ENCODE measurements around the gene NCAN. TPM values are rescaled to one million over a fixed set of nuclear protein-coding genes. Genes with fewer than 3 reads are reported as not detected.

The NCAN gene
- polyA plus RNA-seq, 1 donor, result 0.39 TPM

DNA sequence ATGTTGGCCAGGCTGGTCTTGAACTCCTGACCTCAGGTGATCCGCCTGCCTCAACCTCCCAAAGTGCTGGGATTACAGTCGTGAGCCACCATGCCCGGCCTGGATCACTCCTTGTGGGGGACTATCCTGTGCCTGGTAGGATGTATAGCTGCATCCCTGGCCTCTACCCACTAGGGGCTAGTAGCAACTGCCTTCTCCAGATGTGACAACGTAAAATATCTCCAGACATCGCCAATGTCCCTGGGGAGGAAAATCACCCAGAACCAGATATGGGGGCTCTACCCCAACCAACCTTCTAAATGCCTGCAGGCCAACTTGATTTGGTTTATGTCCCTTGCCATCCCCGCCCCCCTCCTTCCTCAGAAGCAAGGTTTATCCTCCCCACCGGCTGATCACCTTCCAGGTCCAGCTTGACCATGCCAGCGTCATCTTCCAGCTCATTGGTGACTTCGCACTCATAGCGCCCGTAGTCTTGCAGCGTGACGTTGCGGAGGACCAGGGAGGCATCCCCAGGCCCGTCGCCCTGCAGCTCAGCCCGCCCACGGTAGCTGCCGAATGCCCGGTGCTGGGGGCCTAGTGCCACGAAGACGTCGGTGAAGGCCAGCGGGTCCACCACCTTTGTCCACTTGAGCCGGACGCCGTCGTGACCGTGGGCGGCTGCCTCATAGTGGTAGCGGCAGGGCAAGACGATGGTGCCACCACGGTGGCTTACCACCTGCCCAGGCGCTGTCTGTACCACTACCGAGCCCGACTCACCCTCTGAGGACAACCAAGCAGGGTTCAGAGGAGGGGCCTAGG, 48.9 kb downstream of the NCAN start:
- peaks cover 64% of the 10 kb centered on the region for H3K27me3 ChIP-seq (ENCODE audit: control insufficient read depth, insufficient read depth, low read length)
- WGBS (ENCODE audit: insufficient coverage, low lambda C conversion rate), result no CpG with 5 or more reads among the region's 36 CpGs

DNA sequence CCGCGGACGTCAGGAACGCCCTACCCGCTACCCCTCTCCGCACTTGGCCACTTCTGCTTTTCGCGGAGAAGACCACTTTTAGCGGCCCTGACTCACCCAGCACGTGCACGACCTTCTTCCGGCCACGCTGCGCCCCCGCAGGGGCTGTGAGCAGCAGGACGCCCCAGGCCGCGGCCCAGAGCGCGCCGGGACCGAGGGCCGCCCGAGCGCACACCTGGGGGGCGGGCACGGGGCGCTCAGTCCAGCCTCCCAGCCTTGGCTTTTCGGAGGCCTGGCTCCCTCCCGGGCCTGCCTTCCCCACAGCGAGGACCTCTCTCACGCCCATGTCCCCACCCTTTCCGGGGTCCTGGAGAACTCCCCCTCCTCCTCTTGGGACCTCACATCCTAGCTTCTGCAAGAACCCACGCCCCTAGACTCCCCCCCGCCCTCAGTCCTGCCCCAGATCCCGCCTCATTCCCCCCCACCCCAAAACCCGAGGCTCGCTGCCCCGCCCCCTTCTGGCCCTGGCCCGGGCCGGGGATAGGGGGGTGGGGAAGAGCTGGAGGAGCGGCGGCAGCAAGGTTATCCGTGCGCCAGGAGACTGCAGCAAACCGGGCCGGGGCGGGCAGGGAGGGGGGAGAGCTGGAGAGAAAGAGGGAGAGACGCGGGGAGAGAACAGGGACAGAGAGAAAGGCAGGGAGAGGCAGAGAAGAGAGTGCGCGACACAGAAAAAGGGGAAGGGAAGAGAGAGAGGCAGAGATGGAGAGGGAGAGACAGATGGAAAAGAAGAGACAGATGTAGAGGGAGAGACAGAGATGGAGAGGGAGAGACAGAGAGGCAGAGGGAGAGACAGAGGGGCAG, 49.8 kb downstream of the NCAN start:
- Histone ChIP-seq H3K9me3 (ENCODE audit: control insufficient read depth, low read depth, low read length) (peaks cover 6% of the 10 kb centered on the region), H3K27me3 (ENCODE audit: control insufficient read depth, insufficient read depth, low read length) (peaks cover 59% of the 10 kb centered on the region), H3K4me3 (ENCODE audit: low read length) (no peak overlapping the region), H3K4me1 (ENCODE audit: control insufficient read depth, insufficient read depth, low read length) (peaks cover 2% of the 10 kb centered on the region), H3K36me3 (ENCODE audit: control insufficient read depth, insufficient read depth, low read length) (peaks cover 4% of the 10 kb centered on the region), H3K27ac (ENCODE audit: low read length) (no peak overlapping the region)
- no peak for DNase-seq
- 1% methylated on average over 10 of the region's 52 CpGs for WGBS (ENCODE audit: insufficient coverage, low lambda C conversion rate)

More for the DNA sequence above, 48.9 kb downstream of the NCAN start:
- Histone ChIP-seq H3K4me1 (ENCODE audit: control insufficient read depth, insufficient read depth, low read length) (peaks cover 2% of the 10 kb centered on the region), H3K9me3 (ENCODE audit: control insufficient read depth, low read depth, low read length) (peaks cover 6% of the 10 kb centered on the region), H3K27ac (ENCODE audit: low read length) (no peak overlapping the region), H3K36me3 (ENCODE audit: control insufficient read depth, insufficient read depth, low read length) (peaks cover 4% of the 10 kb centered on the region), H3K4me3 (ENCODE audit: low read length) (no peak overlapping the region)
- DNase-seq, result no peak

DNA sequence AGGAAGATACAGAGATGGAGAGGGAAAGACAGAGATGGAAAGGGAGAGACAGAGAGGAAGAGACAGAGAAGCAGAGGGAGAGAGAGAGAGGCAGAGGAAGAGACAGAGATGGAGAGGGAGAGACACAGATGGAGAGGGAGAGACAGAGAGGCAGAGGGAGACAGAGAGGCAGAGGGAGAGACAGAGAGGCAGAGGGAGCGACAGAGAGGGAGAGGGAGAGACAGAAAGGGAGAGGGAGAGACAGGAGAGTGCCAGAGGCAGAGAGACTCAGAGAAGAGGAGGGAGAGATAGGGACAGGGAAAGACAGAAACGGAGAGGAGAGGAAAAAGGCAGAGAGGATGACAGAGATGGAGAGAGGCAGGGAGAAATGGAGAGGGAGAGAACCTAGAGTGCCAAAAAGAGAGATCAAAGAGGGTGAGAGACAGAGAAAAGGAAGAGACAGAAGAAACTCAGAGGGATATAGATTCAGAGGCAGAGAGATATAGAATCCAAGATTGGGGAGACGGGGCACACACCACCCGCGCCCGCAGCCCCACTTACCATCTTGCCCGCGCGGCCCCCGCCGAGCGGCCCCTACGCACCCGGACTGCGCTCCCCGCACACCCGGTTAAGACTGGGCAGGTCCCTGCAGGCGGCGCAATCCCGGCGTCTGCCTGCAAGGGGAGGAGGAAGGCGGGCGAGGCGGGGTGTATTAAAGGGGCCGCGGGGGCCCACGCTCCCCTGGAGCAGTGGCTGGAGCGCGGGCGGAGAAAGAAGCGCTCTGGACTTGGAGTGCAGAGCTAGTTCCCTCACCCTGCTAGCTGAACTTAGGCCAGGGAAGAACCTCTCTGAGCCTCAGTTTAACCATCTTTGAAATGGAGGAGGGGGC, 50.7 kb downstream of the NCAN start:
- Histone ChIP-seq H3K27ac (ENCODE audit: low read length) (no peak overlapping the region), H3K36me3 (ENCODE audit: control insufficient read depth, insufficient read depth, low read length) (peaks cover 8% of the 10 kb centered on the region), H3K4me3 (ENCODE audit: low read length) (no peak overlapping the region), H3K27me3 (ENCODE audit: control insufficient read depth, insufficient read depth, low read length) (peaks cover 51% of the 10 kb centered on the region), H3K4me1 (ENCODE audit: control insufficient read depth, insufficient read depth, low read length) (no peaks in the 10 kb centered on the region), H3K9me3 (ENCODE audit: control insufficient read depth, low read depth, low read length) (peaks cover 6% of the 10 kb centered on the region)
- DNase-seq, result no peak
- 10% methylated on average over 2 of the region's 31 CpGs for WGBS (ENCODE audit: insufficient coverage, low lambda C conversion rate)

GRCh38 chr19:19263886-19264487, 52.2 kb downstream of the NCAN start:
- H3K27me3 ChIP-seq (ENCODE audit: control insufficient read depth, insufficient read depth, low read length), result peaks cover 42% of the 10 kb centered on the region
- H3K36me3 ChIP-seq (ENCODE audit: control insufficient read depth, insufficient read depth, low read length), result peaks cover 11% of the 10 kb centered on the region
- no peaks in the 10 kb centered on the region for H3K4me1 ChIP-seq (ENCODE audit: control insufficient read depth, insufficient read depth, low read length)
- no peak overlapping the region for H3K4me3 ChIP-seq (ENCODE audit: low read length)
- no CpG with 5 or more reads among the region's 7 CpGs for WGBS (ENCODE audit: insufficient coverage, low lambda C conversion rate)
- no peak for DNase-seq
- peaks cover 6% of the 10 kb centered on the region for H3K9me3 ChIP-seq (ENCODE audit: control insufficient read depth, low read depth, low read length)
- H3K27ac ChIP-seq (ENCODE audit: low read length), result no peak overlapping the region

GRCh38 chr19:19267305-19267704, 55.5 kb downstream of the NCAN start:
- Histone ChIP-seq H3K4me3 (ENCODE audit: low read length) (no peak overlapping the region), H3K27me3 (ENCODE audit: control insufficient read depth, insufficient read depth, low read length) (peaks cover 15% of the 10 kb centered on the region), H3K9me3 (ENCODE audit: control insufficient read depth, low read depth, low read length) (peaks cover under 1% of the 10 kb centered on the region), H3K36me3 (ENCODE audit: control insufficient read depth, insufficient read depth, low read length) (peaks cover 11% of the 10 kb centered on the region), H3K27ac (ENCODE audit: low read length) (no peak overlapping the region), H3K4me1 (ENCODE audit: control insufficient read depth, insufficient read depth, low read length) (peaks cover 10% of the 10 kb centered on the region)
- no peak for DNase-seq
- WGBS (ENCODE audit: insufficient coverage, low lambda C conversion rate), result 100% methylated on average over 1 of the region's 3 CpGs

DNA sequence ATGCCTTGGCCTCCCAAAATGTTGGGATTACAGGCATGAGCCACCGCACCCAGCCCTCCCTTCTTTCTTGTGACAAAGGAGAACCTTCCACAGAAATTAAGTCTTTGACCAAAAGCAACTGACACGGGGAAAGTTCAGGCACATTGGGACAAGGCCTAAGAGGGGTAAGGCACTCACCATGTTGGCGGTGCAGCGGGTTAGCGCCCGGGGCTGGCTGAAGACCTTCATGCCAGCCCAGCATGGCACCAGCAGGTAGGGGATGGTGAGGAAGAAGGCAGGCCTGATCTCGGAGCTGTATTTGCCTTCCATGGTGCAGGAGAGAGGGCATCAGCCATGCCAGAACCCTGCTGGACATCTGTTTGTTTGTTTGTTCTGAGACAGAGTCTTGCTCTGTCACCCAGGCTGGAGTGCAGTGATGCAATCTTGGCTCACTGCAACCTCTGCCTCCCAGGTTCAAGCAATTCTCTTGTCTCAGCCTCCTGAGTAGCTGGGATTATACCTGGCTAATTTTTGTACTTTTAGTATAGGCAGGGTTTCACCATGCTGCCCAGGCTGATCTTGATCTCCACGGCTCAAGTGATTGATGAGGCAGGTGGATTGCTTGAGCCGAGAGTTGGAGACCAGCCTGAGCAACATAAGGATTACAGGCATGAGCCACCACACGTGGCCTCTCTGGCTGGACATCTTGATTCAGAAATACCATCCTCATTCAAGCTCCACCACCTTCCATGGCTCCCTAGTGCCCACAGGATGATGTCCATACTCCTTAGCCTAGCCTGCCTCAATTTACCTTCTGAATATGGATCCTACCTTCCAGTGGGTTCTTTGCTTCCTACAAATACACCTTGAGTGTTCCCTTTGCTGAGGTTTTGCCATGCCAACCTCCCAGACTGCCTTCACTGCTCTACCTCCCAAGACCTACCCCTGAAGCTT, 57.0 kb downstream of the NCAN start:
- Histone ChIP-seq H3K4me3 (ENCODE audit: low read length) (no peak overlapping the region), H3K27ac (ENCODE audit: low read length) (no peak overlapping the region), H3K36me3 (ENCODE audit: control insufficient read depth, insufficient read depth, low read length) (peaks cover 11% of the 10 kb centered on the region), H3K4me1 (ENCODE audit: control insufficient read depth, insufficient read depth, low read length) (peaks cover 17% of the 10 kb centered on the region), H3K9me3 (ENCODE audit: control insufficient read depth, low read depth, low read length) (no peaks in the 10 kb centered on the region), H3K27me3 (ENCODE audit: control insufficient read depth, insufficient read depth, low read length) (peaks cover 3% of the 10 kb centered on the region)
- no CpG with 5 or more reads among the region's 10 CpGs for WGBS (ENCODE audit: insufficient coverage, low lambda C conversion rate)
- DNase-seq, result no peak

GRCh38 chr19:19269952-19270694, 58.4 kb downstream of the NCAN start:
- no peak overlapping the region for H3K27ac ChIP-seq (ENCODE audit: low read length)
- H3K27me3 ChIP-seq (ENCODE audit: control insufficient read depth, insufficient read depth, low read length), result no peaks in the 10 kb centered on the region
- DNase-seq, result no peak
- H3K4me1 ChIP-seq (ENCODE audit: control insufficient read depth, insufficient read depth, low read length), result peaks cover 31% of the 10 kb centered on the region
- peaks cover 7% of the 10 kb centered on the region for H3K36me3 ChIP-seq (ENCODE audit: control insufficient read depth, insufficient read depth, low read length)
- no peak overlapping the region for H3K4me3 ChIP-seq (ENCODE audit: low read length)
- H3K9me3 ChIP-seq (ENCODE audit: control insufficient read depth, low read depth, low read length), result no peaks in the 10 kb centered on the region
- WGBS (ENCODE audit: insufficient coverage, low lambda C conversion rate), result no CpG with 5 or more reads among the region's 18 CpGs

DNA sequence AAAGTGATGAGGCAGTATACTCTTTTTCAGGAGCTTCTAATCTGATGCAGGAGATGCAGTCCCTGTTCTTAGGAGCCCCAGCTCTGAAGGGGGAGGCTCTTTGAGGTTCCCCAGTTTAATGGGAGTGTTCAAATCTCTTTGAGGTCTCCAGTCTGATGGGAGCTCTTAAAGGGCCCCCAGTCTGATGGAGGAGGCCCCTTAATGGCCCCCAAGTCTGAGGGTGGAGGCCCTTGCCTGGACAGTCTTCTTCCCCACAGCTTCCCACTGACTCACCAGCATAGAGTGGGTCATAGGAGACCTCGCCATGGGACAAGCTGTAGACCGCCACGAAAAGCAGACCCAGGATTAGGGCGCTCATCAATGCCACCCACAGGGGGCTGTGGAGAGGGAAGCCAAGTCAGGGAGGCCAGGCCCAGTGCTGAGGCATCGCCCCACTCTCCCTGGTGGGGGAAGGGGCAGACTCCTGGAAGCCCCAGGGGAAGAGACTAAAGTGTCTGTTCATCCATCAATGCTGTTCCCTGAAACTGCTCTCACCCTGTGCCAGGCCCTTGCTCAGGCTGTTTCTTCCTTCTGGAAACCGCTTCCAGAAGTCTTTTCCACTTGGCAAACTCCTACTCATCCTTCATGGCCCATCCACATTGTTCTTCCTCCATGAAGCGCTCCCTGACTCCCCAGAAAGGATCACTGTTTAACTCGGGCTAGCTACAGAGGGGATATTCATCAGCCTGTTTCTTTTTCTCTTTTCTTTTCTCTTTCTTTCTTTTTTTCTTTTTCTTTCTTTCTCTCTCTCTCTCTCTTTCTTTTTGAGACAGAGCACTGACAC, 59.2 kb downstream of the NCAN start:
- Histone ChIP-seq H3K27me3 (ENCODE audit: control insufficient read depth, insufficient read depth, low read length) (no peaks in the 10 kb centered on the region), H3K27ac (ENCODE audit: low read length) (no peak overlapping the region), H3K36me3 (ENCODE audit: control insufficient read depth, insufficient read depth, low read length) (peaks cover 14% of the 10 kb centered on the region), H3K9me3 (ENCODE audit: control insufficient read depth, low read depth, low read length) (no peaks in the 10 kb centered on the region), H3K4me1 (ENCODE audit: control insufficient read depth, insufficient read depth, low read length) (peaks cover 38% of the 10 kb centered on the region), H3K4me3 (ENCODE audit: low read length) (no peak overlapping the region)
- DNase-seq, result no peak
- WGBS (ENCODE audit: insufficient coverage, low lambda C conversion rate), result 100% methylated on average over 3 of the region's 8 CpGs
